ENCODE data around the gene TRAM2.
A peak's percentile ranks its signal among the peaks of the same experiment; 100 is the strongest.

The TRAM2 gene

GRCh38 chr6:52566853-52567279 is 10.0 kb downstream of the TRAM2 start:
- DNase-seq (ENCODE audit: extremely low read depth, low read depth) = peak; percentile 94
- no peak for TF ChIP-seq CTCF (IDR thresholded peaks at IDR 0.05; ENCODE audit: low read depth, low read length)

GRCh38 chr6:52566201-52566600 is 10.7 kb downstream of the TRAM2 start:
- TF ChIP-seq CTCF (IDR thresholded peaks at IDR 0.05; ENCODE audit: low read depth, low read length) = no peak
- DNase-seq (ENCODE audit: extremely low read depth, low read depth) = no peak

- DNase-seq (ENCODE audit: extremely low read depth, low read depth) = no peak
- no peak for TF ChIP-seq CTCF (IDR thresholded peaks at IDR 0.05; ENCODE audit: low read depth, low read length)
These were observed 12.0 kb downstream of the TRAM2 start for GRCh38 chr6:52564856-52565255.

GRCh38 chr6:52562911-52563310 is 13.9 kb downstream of the TRAM2 start:
- no peak for TF ChIP-seq CTCF (IDR thresholded peaks at IDR 0.05; ENCODE audit: low read depth, low read length)
- no peak for DNase-seq (ENCODE audit: extremely low read depth, low read depth)

GRCh38 chr6:52560462-52560861 is 16.4 kb downstream of the TRAM2 start:
- no peak for DNase-seq (ENCODE audit: extremely low read depth, low read depth)
- TF ChIP-seq CTCF (IDR thresholded peaks at IDR 0.05; ENCODE audit: low read depth, low read length) = no peak

GRCh38 chr6:52558266-52559000 is 18.4 kb downstream of the TRAM2 start:
- no peak for TF ChIP-seq CTCF (IDR thresholded peaks at IDR 0.05; ENCODE audit: low read depth, low read length)
- no peak for DNase-seq (ENCODE audit: extremely low read depth, low read depth)

GRCh38 chr6:52557389-52558265 is 19.2 kb downstream of the TRAM2 start:
- no peak for TF ChIP-seq CTCF (IDR thresholded peaks at IDR 0.05; ENCODE audit: low read depth, low read length)
- DNase-seq (ENCODE audit: extremely low read depth, low read depth) = no peak
